Ishikawa (cell line): ENCODE results near the gene MARCO.

Experiments
- CREB1 ChIP-seq: IDR thresholded peaks from 2 replicates; pipeline ENCODE4 v1.6.1; 2012; ENCODE audit warnings: low read depth
- NFIC ChIP-seq: IDR thresholded peaks from 2 replicates; pipeline ENCODE4 v1.6.1; 2012
- RAD21 ChIP-seq: IDR thresholded peaks from 2 replicates; pipeline ENCODE4 v1.6.1; 2012; ENCODE audit warnings: low read depth
- TEAD4 ChIP-seq: IDR thresholded peaks from 2 replicates; pipeline ENCODE4 v1.6.1; 2012
- YY1 ChIP-seq: IDR thresholded peaks from 2 replicates; pipeline ENCODE4 v1.6.1; 2012; ENCODE audit warnings: low read depth
- ZBTB7A ChIP-seq: IDR thresholded peaks from 2 replicates; pipeline ENCODE4 v1.6.1; 2012; ENCODE audit warnings: low read depth
- TF ChIP-seq, protein P1 (sequence below): IDR thresholded peaks from 2 replicates; pipeline ENCODE4 v1.6.1; 2012; ENCODE audit warnings: low read depth, mild to moderate bottlenecking
- TF ChIP-seq, protein P2 (sequence below): IDR thresholded peaks from 2 replicates; pipeline ENCODE4 v1.6.1; 2012

DNA sequence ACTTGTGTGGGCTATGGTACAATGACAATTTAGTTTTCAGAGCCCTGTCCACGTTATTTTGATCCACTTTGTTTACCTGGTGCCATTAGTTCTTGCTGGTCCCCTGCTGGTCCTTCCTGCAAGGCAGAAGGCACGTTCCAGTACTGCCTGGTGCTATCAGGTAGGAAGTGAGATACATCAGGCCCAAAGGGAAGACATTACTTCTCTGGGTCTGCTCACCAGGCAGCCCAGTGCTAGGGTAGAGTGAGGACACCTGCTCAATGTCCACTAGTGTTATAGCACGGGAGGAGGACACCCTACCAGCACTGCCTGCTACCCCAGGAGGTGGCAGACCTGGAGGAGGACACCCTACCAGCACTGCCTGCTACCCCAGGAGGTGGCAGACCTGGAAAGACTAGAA, 23.7 kb downstream of the MARCO start:
- TF ChIP-seq, protein P1, sequence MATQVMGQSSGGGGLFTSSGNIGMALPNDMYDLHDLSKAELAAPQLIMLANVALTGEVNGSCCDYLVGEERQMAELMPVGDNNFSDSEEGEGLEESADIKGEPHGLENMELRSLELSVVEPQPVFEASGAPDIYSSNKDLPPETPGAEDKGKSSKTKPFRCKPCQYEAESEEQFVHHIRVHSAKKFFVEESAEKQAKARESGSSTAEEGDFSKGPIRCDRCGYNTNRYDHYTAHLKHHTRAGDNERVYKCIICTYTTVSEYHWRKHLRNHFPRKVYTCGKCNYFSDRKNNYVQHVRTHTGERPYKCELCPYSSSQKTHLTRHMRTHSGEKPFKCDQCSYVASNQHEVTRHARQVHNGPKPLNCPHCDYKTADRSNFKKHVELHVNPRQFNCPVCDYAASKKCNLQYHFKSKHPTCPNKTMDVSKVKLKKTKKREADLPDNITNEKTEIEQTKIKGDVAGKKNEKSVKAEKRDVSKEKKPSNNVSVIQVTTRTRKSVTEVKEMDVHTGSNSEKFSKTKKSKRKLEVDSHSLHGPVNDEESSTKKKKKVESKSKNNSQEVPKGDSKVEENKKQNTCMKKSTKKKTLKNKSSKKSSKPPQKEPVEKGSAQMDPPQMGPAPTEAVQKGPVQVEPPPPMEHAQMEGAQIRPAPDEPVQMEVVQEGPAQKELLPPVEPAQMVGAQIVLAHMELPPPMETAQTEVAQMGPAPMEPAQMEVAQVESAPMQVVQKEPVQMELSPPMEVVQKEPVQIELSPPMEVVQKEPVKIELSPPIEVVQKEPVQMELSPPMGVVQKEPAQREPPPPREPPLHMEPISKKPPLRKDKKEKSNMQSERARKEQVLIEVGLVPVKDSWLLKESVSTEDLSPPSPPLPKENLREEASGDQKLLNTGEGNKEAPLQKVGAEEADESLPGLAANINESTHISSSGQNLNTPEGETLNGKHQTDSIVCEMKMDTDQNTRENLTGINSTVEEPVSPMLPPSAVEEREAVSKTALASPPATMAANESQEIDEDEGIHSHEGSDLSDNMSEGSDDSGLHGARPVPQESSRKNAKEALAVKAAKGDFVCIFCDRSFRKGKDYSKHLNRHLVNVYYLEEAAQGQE: no peak
- no peak for TF ChIP-seq CREB1
- no peak for TF ChIP-seq TEAD4
- TF ChIP-seq, protein P2, sequence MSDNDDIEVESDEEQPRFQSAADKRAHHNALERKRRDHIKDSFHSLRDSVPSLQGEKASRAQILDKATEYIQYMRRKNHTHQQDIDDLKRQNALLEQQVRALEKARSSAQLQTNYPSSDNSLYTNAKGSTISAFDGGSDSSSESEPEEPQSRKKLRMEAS: no peak
- no peak for TF ChIP-seq RAD21
- TF ChIP-seq YY1: no peak
- TF ChIP-seq NFIC: no peak
- no peak for TF ChIP-seq ZBTB7A
